Embryonic facial prominence (tissue), 1 donor: ENCODE measurements around the gene INTS11.

Experiments
- DNase-seq: peaks from one replicate; pipeline ENCODE4 v3.0.0-alpha.2; 2016; ENCODE audit errors: extremely low spot score

Gene INTS11

DNA sequence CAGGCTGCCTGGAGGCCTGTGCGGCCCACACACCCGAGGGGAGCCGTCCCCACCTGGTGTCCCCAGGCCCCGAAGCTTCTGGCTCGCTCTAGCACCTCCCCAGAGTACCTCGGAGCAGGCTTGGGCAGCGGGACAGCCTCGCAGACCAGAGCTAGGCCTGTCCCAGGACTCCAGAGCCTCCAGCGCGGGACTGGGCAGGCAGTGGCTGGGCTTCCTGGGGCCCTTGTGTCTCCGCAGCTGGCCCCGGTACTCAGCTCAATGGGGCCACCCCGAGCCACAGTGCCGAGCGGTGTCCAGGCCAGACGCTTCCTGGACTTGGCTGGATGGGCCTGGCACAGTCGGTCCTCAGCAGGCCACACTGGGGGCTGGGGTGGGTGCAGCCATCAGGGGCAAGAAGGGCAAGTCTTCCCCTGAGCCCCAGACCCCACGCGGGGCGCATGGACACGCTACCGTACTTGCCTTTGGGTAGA is 39.3 kb downstream of the INTS11 start:
- no peak for DNase-seq

- DNase-seq, result no peak
Measured at GRCh38 chr1:1284221-1285101, 40.0 kb downstream of the INTS11 start.

DNA sequence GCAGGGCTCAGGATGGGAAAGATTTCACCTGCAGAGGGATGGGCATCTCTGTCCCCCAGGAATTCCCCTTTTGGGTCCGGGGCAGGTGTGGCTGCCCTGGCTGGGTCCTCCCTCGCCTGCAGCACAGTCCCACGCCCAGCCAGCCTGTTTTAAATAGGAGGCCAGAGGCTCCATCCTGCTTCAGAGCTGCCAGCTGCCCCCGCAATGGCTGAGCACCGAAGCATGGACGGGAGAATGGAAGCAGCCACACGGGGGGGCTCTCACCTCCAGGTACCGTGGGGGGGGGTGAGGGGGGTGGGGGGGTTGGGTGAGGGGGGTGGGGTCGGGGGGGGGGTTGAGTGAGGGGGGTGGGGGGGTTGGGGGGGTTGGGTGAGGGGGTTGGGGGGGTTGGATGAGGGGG is 40.6 kb downstream of the INTS11 start:
- DNase-seq, result no peak

GRCh38 chr1:1282998-1283397 is 41.5 kb downstream of the INTS11 start:
- DNase-seq, result no peak

GRCh38 chr1:1281533-1282321 is 42.7 kb downstream of the INTS11 start:
- no peak for DNase-seq

DNA sequence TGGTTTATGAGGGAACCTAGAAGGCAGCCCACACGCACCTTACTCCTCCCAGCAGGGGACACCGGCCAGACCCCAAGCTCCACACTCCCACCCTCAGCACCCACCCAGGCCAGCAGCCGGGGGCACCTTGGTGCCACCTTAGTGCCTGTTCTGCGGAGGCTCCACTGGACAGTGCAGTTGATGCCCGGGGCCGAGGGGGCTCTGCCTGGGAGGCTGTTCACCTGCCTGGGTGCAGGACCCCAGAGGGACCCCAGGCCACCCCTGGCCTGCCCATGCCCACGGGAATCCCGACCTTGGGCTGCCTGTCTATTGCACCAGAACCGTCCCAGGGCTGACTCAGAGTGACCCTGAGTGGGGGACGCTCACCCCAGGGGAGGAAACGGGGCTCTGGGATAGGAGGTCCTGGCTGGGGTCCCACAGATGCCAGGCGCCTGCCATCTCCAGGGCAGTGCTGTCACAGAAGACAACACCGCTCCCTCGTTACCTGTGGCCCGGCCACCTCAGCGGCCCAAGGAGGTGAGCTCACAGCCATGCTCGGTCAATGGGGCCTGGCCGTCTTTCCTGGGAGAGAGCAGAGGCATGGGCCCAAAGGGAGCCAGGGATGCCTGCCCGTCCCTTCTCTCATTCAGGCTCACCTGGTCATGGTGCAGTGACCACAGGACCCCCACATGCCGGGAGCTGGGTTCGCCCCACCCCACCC is 43.5 kb downstream of the INTS11 start:
- no peak for DNase-seq

DNA sequence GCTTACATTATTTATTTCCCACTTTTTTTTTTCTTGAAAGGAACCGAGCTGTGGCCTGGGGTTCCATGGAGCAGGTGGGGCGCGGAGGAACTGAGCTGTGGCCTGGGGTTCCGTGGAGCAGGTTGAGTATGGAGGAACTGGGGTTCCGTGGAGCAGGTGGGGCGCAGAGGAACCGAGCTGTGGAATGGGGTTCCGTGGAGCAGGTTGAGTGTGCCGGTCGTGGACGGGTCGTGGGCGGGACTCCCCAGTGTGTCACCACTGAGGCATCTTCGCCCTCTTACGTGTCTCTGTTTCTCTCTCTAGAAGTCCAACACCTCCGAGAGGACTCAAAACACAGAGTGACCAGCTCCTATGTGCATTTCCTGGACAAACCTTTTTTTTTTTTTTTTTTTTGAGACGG is 45.4 kb downstream of the INTS11 start:
- DNase-seq, result no peak

DNA sequence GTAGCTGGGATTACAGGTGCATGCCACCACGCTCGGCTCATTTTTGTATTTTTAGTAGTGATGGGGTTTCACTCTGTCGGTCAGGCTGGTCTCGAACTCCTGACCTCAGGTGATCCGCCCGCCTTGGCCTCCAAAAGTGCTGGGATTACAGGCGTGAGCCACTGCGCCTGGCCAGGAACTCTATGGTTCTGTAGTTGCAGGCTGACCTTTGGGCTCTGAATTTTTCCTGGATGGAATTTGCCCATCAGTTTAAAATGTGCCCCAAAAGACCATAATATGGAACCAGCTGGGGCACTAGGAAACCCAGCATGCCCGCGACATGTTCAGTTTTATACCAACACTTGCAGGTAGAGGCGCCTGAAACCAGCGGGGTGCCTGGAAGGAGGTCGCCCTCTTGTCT is 45.8 kb downstream of the INTS11 start:
- DNase-seq, result no peak

GRCh38 chr1:1275836-1276235 is 48.6 kb downstream of the INTS11 start:
- no peak for DNase-seq

DNA sequence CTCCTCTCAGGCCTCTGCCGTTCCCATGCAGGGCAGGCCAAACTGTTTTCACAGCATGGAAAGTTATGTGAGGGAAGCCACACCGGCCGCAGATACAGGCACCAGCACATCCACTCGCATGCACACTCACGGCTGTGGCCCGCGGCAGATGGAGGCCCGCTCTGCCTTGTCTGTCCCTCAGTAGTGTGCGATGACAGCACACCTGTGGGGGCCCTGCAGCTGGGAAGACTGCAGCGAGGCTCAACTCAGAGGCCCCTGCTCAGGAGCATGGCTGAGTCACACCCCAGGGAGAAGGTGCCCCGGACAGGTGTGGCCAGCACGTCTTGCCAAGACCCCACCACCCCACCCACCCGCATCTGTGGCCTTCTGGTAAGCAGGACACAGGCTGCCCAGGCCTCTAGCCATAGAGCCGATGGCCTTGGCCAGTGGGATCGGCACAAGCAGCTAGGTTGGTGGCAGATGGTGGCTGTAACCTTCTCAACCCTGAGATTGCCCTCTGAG is 49.5 kb downstream of the INTS11 start:
- no peak for DNase-seq

- no peak for DNase-seq
Measured at GRCh38 chr1:1274299-1274930, 50.0 kb downstream of the INTS11 start.

- DNase-seq, result peak; percentile 90
Measured at GRCh38 chr1:1273512-1274298, 50.8 kb downstream of the INTS11 start, which contains the start of gene UBE2J2. Gene UBE2J2 (minus strand): TSS chr1:1273854. CDS start chr1:1267992, 5,862 bp downstream.

GRCh38 chr1:1273209-1273511 is 51.3 kb downstream of the INTS11 start:
- DNase-seq, result no peak

DNA sequence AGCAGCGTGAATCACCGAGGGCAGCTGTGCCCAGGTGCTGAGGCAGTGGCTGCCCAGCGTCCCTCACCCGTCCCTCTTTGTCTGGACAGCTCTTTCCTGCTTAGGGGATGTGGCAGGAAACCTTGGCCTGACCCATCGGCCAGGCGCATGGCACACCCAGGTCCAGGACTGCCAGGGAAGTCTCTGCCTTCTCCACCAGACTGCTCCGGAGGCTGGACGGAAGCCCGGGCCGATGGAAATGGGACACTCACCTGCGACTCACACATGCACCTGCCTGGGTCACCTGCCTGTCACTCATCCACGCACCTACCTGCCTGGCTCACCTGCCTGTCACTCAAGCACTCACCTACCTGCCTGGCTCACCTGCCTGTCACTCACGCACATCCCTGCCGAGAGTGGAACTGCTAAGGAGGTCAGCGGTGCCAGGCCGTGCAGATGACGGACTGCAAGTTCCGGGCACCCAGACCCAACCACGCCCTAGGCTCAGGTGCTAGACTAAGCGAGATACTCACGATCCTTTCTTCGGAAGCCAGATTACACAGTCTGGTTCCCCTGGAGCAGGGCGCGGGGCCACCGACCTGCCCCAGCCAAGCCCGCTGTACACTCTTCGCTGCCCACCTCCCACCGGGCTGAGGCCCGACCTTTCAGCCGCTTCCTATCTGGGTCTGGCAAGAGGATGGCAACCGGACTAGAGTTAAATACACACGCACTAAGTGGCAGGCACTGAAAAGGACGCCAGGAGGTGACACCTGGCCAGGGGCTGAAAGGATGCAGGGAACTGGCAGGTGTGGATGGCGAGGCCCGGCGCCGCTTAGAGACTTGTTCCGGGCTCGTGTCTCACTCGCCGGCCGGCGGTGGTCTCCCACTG is 51.9 kb downstream of the INTS11 start:
- DNase-seq, result no peak

DNA sequence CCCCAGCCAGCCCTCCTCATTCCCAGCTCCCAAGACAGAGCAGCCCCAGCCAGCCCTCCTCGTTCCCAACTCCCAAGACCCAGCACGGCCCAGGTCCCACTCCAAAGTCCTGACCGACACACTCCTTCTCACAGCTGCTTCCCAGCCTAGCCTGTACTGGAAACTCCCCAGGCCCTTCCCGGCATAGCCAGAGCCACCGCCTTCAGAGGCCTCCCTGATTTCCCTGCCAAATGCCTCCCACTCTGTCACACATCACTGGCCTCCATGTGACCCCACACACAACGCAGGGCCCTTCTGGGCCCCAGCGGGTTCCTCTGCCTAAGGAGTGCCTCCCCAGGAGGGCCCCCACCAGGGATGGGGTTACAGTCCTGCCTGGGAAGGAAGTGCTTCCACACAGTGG is 53.6 kb downstream of the INTS11 start:
- DNase-seq, result no peak

GRCh38 chr1:1268284-1268682 is 56.2 kb downstream of the INTS11 start:
- no peak for DNase-seq

DNA sequence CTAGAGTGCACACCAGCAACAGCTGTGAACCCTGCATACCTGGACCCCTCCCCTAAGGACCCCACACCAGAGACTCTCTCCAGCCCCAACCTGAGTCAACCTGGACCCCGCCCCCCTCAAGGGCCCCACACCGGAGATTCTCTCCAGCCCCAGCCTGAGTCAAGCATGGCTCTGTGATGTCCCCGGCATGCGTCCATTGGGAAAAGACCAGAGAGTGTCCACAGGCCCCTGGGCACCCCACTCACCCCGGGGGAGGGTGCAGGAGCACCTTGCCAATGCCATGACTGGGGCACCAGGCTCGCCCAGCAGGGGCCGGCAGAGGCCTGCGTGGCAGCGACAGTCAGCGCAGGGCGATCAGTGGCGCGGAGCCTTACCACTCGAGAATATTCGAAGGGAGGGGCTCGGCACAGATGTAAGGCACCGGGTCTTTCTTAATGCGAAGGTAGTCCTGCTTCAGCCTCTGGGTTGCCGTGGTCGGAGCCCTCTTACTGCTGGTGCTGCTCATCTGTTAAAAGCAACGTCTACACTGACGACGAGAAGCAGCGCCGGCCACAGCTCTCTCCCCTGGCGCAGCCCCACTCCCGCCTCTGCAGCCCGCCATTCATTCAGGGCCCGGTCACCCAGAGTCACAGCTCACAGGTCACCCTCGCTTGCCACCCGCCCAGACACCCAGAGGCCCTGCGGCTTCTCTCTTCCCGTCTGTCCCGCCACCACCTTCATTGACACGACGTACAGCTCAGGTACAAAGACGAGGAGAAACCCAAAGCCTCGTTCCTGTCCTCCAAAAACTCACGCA is 56.8 kb downstream of the INTS11 start:
- no peak for DNase-seq

DNA sequence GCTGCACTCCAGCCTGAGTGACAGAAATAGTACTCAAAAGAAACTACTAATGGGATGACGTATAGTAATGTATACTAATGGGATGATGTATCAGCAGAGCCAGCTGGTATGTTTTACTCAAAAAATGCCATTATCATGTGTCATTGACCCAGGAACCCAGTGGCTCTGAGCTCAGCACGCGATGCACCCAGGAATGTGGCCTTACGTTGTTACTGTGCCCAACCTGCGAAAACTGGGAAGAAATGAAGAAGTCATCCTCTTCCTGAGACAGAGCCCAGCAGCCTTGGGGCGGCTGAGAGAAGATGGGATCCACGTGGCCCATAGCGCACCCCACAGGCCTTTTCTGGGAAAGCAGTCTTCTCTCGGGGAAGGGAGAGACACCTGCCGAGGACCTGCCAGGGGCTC is 59.6 kb downstream of the INTS11 start:
- DNase-seq, result no peak

DNA sequence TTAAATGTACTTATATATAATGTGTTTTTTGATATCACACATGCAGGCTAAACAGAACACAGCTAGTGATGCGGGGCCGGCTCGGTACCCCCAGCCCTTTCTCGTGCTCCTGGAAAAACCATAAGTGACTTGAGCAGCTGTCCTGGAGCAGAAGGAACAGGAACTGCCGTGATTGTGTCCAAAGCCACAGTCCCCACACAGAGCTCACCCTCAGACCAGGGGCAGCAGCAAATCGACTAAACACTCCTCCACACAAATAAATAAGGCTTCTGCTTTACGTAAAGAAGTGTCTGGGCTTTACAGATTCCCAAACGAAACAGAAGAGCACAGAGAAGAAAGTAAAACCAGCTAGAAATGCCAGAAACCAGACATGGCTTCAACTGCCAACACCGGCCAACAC is 60.4 kb downstream of the INTS11 start:
- no peak for DNase-seq
